Measurements from ENCODE around the gene DICER1. TPM values are rescaled to one million over a fixed set of nuclear protein-coding genes. Genes with fewer than 3 reads are reported as not detected.

Gene DICER1
- total RNA-seq, 1 experiment from 2014 or later, result 62.0 TPM

DNA sequence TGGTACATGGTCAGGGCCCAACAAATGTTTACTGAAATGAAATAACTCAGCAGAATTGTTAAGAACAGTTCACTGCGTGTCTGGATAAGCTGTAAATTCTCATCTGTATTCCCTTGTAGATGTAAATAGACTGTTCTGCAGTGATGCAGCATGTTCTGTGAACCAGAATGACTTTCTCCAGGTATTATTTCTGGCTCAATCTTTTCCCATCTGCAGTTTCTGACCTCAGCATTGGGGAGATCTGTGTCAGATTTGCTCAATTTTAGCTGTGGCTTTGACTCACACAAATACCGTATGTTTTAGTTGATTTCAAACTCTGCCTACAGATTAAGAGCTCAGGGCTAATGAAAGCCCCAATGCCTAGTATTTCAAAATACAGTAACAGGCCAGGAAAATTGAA is 49.2 kb upstream of the DICER1 start (continued):
- TF ChIP-seq, protein P1, sequence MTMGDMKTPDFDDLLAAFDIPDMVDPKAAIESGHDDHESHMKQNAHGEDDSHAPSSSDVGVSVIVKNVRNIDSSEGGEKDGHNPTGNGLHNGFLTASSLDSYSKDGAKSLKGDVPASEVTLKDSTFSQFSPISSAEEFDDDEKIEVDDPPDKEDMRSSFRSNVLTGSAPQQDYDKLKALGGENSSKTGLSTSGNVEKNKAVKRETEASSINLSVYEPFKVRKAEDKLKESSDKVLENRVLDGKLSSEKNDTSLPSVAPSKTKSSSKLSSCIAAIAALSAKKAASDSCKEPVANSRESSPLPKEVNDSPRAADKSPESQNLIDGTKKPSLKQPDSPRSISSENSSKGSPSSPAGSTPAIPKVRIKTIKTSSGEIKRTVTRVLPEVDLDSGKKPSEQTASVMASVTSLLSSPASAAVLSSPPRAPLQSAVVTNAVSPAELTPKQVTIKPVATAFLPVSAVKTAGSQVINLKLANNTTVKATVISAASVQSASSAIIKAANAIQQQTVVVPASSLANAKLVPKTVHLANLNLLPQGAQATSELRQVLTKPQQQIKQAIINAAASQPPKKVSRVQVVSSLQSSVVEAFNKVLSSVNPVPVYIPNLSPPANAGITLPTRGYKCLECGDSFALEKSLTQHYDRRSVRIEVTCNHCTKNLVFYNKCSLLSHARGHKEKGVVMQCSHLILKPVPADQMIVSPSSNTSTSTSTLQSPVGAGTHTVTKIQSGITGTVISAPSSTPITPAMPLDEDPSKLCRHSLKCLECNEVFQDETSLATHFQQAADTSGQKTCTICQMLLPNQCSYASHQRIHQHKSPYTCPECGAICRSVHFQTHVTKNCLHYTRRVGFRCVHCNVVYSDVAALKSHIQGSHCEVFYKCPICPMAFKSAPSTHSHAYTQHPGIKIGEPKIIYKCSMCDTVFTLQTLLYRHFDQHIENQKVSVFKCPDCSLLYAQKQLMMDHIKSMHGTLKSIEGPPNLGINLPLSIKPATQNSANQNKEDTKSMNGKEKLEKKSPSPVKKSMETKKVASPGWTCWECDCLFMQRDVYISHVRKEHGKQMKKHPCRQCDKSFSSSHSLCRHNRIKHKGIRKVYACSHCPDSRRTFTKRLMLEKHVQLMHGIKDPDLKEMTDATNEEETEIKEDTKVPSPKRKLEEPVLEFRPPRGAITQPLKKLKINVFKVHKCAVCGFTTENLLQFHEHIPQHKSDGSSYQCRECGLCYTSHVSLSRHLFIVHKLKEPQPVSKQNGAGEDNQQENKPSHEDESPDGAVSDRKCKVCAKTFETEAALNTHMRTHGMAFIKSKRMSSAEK (CRISPR knock-in tag; IDR thresholded peaks at IDR 0.05; ENCODE audit: borderline replicate concordance), result no peak
- TF ChIP-seq, protein P2, sequence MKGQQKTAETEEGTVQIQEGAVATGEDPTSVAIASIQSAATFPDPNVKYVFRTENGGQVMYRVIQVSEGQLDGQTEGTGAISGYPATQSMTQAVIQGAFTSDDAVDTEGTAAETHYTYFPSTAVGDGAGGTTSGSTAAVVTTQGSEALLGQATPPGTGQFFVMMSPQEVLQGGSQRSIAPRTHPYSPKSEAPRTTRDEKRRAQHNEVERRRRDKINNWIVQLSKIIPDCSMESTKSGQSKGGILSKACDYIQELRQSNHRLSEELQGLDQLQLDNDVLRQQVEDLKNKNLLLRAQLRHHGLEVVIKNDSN (CRISPR knock-in tag; IDR thresholded peaks at IDR 0.05), result no peak
- TF ChIP-seq, protein P3, sequence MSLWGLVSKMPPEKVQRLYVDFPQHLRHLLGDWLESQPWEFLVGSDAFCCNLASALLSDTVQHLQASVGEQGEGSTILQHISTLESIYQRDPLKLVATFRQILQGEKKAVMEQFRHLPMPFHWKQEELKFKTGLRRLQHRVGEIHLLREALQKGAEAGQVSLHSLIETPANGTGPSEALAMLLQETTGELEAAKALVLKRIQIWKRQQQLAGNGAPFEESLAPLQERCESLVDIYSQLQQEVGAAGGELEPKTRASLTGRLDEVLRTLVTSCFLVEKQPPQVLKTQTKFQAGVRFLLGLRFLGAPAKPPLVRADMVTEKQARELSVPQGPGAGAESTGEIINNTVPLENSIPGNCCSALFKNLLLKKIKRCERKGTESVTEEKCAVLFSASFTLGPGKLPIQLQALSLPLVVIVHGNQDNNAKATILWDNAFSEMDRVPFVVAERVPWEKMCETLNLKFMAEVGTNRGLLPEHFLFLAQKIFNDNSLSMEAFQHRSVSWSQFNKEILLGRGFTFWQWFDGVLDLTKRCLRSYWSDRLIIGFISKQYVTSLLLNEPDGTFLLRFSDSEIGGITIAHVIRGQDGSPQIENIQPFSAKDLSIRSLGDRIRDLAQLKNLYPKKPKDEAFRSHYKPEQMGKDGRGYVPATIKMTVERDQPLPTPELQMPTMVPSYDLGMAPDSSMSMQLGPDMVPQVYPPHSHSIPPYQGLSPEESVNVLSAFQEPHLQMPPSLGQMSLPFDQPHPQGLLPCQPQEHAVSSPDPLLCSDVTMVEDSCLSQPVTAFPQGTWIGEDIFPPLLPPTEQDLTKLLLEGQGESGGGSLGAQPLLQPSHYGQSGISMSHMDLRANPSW (CRISPR knock-in tag; conservative IDR thresholded peaks at IDR 0.05; ENCODE audit: low read depth), result no peak

DNA sequence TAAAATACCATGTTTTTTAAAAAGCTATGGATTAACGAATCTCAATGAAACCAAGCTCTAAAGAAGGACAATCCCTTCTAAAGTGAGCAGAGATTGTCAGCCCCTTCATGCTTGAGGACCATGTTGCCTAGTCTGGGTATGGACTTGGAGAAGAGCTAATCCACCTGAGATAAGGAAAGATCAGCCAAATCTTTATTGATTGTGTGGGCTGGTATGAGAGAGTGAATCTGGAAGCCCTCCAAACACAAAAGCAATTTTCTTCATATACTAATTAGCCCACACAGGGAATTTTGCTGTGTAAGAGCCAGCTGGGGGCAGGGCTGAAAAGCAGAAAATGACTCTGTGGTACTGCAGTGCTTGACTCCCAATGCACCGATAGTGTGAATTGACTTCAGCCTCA is 47.4 kb upstream of the DICER1 start:
- DNase-seq (ENCODE audit: low spot score) (no peak), ATAC-seq (no peak)
- Mint-ChIP-seq H3K27me3 (ENCODE audit: low read depth) (no peaks in the 10 kb centered on the region), H3K9me3 (peaks cover 20% of the 10 kb centered on the region), H3K27ac (no peak overlapping the region), H3K4me1 (peaks cover 10% of the 10 kb centered on the region), H3K4me3 (no peak overlapping the region), H3K36me3 (peaks cover 25% of the 10 kb centered on the region)
- ChIA-PET CTCF (interaction anchor here (1.2 kb wide), 1 partner anchor 15 kb away, joined by 3 read pairs; no protein-coding TSS in a partner anchor), POLR2A (no interaction called here)
- no peak for TF ChIP-seq OVOL2 (CRISPR knock-in tag; IDR thresholded peaks at IDR 0.05; ENCODE audit: borderline replicate concordance)
- no peak for TF ChIP-seq IRF2 (CRISPR knock-in tag; IDR thresholded peaks at IDR 0.05; ENCODE audit: borderline replicate concordance, low read depth)
- no peak for TF ChIP-seq NR2C2 (CRISPR knock-in tag; IDR thresholded peaks at IDR 0.05)
- TF ChIP-seq, protein P4, sequence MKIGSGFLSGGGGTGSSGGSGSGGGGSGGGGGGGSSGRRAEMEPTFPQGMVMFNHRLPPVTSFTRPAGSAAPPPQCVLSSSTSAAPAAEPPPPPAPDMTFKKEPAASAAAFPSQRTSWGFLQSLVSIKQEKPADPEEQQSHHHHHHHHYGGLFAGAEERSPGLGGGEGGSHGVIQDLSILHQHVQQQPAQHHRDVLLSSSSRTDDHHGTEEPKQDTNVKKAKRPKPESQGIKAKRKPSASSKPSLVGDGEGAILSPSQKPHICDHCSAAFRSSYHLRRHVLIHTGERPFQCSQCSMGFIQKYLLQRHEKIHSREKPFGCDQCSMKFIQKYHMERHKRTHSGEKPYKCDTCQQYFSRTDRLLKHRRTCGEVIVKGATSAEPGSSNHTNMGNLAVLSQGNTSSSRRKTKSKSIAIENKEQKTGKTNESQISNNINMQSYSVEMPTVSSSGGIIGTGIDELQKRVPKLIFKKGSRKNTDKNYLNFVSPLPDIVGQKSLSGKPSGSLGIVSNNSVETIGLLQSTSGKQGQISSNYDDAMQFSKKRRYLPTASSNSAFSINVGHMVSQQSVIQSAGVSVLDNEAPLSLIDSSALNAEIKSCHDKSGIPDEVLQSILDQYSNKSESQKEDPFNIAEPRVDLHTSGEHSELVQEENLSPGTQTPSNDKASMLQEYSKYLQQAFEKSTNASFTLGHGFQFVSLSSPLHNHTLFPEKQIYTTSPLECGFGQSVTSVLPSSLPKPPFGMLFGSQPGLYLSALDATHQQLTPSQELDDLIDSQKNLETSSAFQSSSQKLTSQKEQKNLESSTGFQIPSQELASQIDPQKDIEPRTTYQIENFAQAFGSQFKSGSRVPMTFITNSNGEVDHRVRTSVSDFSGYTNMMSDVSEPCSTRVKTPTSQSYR (CRISPR knock-in tag; IDR thresholded peaks at IDR 0.05), result no peak
- no peak for TF ChIP-seq ZNF138 (CRISPR knock-in tag; conservative IDR thresholded peaks at IDR 0.05)
- no peak for TF ChIP-seq SOX15 (CRISPR knock-in tag; IDR thresholded peaks at IDR 0.05)
- TF ChIP-seq SMAD3 (CRISPR knock-in tag; IDR thresholded peaks at IDR 0.05; ENCODE audit: borderline replicate concordance), result no peak
- no peak for TF ChIP-seq MXD4 (CRISPR knock-in tag; IDR thresholded peaks at IDR 0.05; ENCODE audit: borderline replicate concordance)
- TF ChIP-seq ZNF232 (CRISPR knock-in tag; IDR thresholded peaks at IDR 0.05), result no peak
- TF ChIP-seq, protein P5, sequence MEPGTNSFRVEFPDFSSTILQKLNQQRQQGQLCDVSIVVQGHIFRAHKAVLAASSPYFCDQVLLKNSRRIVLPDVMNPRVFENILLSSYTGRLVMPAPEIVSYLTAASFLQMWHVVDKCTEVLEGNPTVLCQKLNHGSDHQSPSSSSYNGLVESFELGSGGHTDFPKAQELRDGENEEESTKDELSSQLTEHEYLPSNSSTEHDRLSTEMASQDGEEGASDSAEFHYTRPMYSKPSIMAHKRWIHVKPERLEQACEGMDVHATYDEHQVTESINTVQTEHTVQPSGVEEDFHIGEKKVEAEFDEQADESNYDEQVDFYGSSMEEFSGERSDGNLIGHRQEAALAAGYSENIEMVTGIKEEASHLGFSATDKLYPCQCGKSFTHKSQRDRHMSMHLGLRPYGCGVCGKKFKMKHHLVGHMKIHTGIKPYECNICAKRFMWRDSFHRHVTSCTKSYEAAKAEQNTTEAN (CRISPR knock-in tag; IDR thresholded peaks at IDR 0.05), result no peak
- TF ChIP-seq, protein P6, sequence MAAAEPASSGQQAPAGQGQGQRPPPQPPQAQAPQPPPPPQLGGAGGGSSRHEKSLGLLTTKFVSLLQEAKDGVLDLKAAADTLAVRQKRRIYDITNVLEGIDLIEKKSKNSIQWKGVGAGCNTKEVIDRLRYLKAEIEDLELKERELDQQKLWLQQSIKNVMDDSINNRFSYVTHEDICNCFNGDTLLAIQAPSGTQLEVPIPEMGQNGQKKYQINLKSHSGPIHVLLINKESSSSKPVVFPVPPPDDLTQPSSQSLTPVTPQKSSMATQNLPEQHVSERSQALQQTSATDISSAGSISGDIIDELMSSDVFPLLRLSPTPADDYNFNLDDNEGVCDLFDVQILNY (CRISPR knock-in tag; IDR thresholded peaks at IDR 0.05), result no peak
- TF ChIP-seq ZNF423 (CRISPR knock-in tag; IDR thresholded peaks at IDR 0.05), result no peak
- no peak for TF ChIP-seq ZBTB21 (CRISPR knock-in tag; IDR thresholded peaks at IDR 0.05; ENCODE audit: borderline replicate concordance)
- no peak for TF ChIP-seq EMX1 (CRISPR knock-in tag; IDR thresholded peaks at IDR 0.05)
- TF ChIP-seq TEAD1 (CRISPR knock-in tag; IDR thresholded peaks at IDR 0.05), result no peak
- TF ChIP-seq SP1 (CRISPR knock-in tag; conservative IDR thresholded peaks at IDR 0.05), result no peak
- TF ChIP-seq, protein P7, sequence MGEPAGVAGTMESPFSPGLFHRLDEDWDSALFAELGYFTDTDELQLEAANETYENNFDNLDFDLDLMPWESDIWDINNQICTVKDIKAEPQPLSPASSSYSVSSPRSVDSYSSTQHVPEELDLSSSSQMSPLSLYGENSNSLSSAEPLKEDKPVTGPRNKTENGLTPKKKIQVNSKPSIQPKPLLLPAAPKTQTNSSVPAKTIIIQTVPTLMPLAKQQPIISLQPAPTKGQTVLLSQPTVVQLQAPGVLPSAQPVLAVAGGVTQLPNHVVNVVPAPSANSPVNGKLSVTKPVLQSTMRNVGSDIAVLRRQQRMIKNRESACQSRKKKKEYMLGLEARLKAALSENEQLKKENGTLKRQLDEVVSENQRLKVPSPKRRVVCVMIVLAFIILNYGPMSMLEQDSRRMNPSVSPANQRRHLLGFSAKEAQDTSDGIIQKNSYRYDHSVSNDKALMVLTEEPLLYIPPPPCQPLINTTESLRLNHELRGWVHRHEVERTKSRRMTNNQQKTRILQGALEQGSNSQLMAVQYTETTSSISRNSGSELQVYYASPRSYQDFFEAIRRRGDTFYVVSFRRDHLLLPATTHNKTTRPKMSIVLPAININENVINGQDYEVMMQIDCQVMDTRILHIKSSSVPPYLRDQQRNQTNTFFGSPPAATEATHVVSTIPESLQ (CRISPR knock-in tag; IDR thresholded peaks at IDR 0.05), result no peak
